GM12891 (cell line): Measurements from ENCODE around the gene RYR2.

Source experiments
- DNase-seq: peaks from one replicate; pipeline ENCODE4 v3.0.0; 2011; ENCODE audit warnings: low spot score; ENCODE audit not compliant: insufficient read length
- FAIRE-seq: peaks from 2 replicates; lab custom pipeline; 2011; peaks lifted over from hg19 to GRCh38; lab: Jason Lieb, UNC
- PAX5 ChIP-seq: IDR thresholded peaks from 2 replicates; pipeline ENCODE4 v1.6.1; 2011; ENCODE audit warnings: low read length, moderate library complexity, mild to moderate bottlenecking; ENCODE audit not compliant: insufficient read depth, severe bottlenecking
- POLR2A ChIP-seq: IDR thresholded peaks from 2 replicates; pipeline ENCODE4 v1.6.1; 2011; ENCODE audit warnings: low read depth, low read length, control low read depth
- POLR2AphosphoS5 ChIP-seq: IDR thresholded peaks from 2 replicates; pipeline ENCODE4 v1.6.1; 2011; ENCODE audit warnings: low read depth, low read length, control low read depth
- POU2F2 ChIP-seq: IDR thresholded peaks from 2 replicates; pipeline ENCODE4 v1.6.1; 2011; ENCODE audit warnings: low read depth, mild to moderate bottlenecking, control low read depth, low read length, moderate library complexity
- SPI1 ChIP-seq: IDR thresholded peaks from 2 replicates; pipeline ENCODE4 v1.6.1; 2011; ENCODE audit warnings: low read depth, low read length, control low read depth
- TAF1 ChIP-seq: IDR thresholded peaks from 2 replicates; pipeline ENCODE4 v1.6.1; 2011; ENCODE audit warnings: low read depth, low read length, control low read depth

Gene RYR2

DNA sequence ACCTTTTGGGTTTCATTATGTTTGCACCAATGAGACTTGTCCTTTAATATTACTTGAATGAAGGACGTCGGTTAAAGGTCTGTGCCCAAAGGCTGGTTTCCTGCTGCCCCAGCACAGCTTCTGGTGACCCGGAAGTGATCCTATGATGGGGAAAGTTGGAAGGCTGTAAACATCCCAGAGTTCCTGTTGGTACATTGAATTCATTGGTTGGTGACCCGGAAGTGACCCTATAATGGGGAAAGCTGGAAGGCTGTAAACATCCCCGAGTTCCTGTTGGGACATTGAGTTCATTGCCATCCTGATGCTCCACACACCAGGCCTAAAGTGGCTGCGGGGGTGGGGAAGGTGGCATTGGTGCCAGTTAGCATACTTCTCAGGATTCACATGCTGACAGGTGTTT, 187.3 kb downstream of the RYR2 start:
- FAIRE-seq, result no peak
- no peak for TF ChIP-seq TAF1
- no peak for TF ChIP-seq PAX5
- no peak for TF ChIP-seq POLR2A
- no peak for TF ChIP-seq SPI1
- no peak for TF ChIP-seq POU2F2
- TF ChIP-seq POLR2AphosphoS5, result no peak
- no peak for DNase-seq

DNA sequence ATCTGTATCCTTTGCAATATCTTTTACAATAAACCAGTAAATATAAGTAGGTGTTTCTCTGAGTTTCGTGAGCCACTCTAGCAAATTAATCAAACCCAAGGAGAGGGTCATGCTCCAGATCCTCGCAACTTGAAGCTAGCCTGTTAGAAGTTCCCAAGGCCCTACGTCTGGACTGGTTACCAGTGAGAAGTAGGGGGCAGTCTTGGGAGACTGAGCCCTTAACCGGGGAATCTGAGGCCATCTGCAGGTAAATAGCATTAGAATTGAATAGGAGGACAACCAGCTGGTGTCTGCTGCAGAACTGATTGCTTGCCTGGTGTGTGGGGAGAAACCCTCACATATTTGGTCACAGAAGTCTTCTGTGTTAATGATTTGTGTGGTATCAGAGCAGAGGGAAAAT, 190.5 kb downstream of the RYR2 start:
- no peak for TF ChIP-seq PAX5
- TF ChIP-seq POU2F2, result no peak
- no peak for TF ChIP-seq SPI1
- no peak for TF ChIP-seq POLR2AphosphoS5
- no peak for TF ChIP-seq POLR2A
- TF ChIP-seq TAF1, result no peak
- DNase-seq (no peak), FAIRE-seq (no peak)

DNA sequence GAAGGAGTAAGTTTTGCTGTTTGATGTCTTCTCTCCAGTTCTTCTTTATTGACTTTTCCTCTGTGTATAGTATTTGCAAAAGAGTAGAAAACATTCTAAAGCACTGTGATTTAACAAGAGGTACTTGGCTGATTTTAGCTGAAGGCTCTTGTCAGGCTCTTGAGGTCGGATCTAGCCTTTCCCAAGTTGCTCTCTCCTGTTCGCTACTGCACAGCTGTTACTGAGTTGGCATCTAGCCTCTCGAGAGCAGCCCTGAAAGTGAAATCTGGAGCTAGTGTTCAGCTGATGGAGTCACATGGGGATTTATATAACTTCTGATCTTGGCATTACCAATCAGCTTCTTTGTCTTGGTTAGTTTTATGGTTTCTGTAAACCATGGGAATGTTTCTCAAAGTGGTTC, 193.1 kb downstream of the RYR2 start:
- TF ChIP-seq SPI1 (no peak), POU2F2 (no peak), POLR2AphosphoS5 (no peak), PAX5 (no peak), POLR2A (no peak), TAF1 (no peak)
- FAIRE-seq (no peak), DNase-seq (no peak)

DNA sequence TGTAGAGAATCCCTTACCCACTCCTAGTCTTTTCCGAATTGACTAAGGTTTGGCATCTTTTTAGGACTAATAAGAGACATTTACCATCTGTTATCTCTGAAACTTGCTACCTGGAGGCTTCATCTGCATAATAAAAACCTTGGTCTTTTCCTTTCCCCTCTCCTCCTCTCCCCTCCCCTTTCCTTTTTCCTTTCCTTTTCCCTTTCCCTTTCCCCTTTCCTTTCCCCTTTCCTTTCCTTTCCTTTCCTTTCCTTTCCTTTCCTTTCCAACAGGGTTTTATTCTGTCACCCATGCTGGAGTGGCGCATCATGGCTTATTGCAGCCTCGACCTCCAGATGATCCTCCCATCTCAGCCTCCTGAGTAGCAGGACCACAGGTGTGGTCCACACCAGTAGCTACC, 195.7 kb downstream of the RYR2 start:
- no peak for DNase-seq
- FAIRE-seq, result no peak
- no peak for TF ChIP-seq POLR2A
- TF ChIP-seq PAX5, result no peak
- no peak for TF ChIP-seq POU2F2
- no peak for TF ChIP-seq SPI1
- no peak for TF ChIP-seq POLR2AphosphoS5
- TF ChIP-seq TAF1, result no peak

DNA sequence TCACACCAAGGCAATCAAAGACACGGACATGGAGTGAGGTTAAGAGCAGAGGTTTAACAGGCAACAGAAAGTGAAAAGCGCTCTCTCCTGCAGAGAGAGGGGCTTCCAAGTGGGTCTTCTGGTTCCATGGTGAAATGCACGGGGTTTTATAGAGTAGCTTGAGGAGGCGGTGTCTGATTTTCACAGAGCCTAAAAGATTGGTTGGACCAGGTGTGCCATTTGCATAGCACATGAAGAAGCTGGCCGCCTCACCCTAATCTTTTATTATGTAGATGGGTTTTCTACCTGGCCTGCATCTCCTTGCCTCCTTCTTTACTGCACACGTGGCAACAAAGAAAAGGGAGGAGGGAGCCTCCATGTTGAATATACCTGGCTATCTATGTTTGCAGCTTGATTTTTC, 197.3 kb downstream of the RYR2 start:
- FAIRE-seq, result no peak
- DNase-seq, result no peak
- TF ChIP-seq TAF1 (no peak), POLR2AphosphoS5 (no peak), SPI1 (no peak), POU2F2 (no peak), PAX5 (no peak), POLR2A (no peak)

DNA sequence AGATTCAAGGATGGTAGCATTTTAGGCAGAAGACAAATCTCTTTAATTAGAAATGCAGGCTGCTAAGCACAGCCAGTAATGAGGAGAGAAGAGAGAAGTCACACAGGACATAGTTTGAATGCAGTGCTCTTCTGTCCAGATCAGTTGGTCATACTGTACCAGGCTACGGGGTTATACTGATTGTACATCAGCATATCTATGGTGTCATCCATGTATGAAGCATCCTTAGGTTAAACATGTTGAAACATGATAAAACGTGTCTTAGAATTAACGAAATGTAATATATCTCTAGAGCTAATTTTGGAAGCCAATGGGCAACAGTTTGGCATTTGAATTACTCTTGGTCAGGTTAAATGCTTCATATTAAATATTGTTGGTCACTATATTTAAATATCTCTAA, 199.1 kb downstream of the RYR2 start:
- TF ChIP-seq POLR2AphosphoS5 (no peak), SPI1 (no peak), POLR2A (no peak), POU2F2 (no peak), PAX5 (no peak), TAF1 (no peak)
- FAIRE-seq, result peak; percentile 31
- no peak for DNase-seq

DNA sequence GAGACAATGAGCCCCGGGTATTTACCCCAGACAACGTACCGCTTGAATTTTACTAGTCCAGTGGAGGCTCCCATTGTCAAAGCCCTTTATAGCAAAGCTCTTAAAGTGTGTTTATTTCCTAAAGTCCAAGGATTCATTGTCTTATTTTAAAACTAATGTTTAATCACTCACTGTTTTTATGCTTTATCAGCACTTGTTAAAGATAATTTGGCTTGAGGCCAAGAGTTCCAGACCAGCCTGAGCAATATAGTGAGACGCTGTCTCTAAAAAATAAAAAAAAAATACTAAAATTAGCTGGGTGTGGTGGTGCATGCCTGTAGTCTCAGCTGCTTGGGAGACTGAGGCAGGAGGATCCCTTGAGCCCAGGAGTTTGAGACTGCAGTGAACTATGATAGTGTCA, 202.8 kb downstream of the RYR2 start:
- FAIRE-seq (no peak), DNase-seq (no peak)
- no peak for TF ChIP-seq PAX5
- TF ChIP-seq POLR2A, result no peak
- no peak for TF ChIP-seq SPI1
- TF ChIP-seq TAF1, result no peak
- no peak for TF ChIP-seq POLR2AphosphoS5
- TF ChIP-seq POU2F2, result no peak

DNA sequence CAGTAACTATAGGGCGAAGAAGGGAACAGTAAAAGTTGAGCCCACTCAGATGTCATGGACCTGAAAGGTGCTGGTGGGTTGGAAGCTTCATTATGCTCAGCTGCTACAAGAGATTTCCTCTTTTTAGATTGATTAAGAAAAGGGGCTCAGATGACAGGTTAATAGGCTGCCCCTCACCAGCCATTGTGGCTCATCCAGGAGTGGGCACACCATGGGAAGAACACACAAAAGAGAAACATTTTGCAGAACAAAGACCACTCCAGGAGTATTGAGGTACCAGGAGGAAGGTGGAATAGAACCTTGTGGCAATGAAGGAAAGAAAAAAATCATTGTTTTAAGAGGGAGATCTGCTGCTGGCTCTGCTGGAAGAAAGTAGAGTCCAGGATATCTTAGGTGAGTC, 205.5 kb downstream of the RYR2 start:
- TF ChIP-seq PAX5 (no peak), POU2F2 (no peak), POLR2AphosphoS5 (no peak), POLR2A (no peak), SPI1 (no peak), TAF1 (no peak)
- FAIRE-seq, result no peak
- DNase-seq, result no peak

DNA sequence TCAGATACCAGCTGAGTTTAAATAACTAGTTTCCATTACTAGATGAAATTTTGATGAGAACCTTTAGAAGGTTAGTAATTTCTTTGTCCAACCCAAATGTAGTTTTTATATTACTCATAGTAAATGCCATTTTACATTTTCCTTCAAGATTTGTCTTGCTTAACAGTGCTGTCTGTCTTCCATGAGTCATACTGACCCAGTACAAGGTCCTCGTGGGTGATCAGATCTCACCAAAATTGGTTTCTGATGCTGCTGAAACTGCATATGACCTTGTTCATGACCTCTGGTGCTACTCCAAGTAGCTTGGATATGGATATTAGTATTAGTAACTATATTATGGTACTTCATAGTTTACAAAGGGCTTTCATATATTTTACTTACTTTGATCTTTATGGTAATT, 207.1 kb downstream of the RYR2 start:
- FAIRE-seq (no peak), DNase-seq (no peak)
- TF ChIP-seq SPI1 (no peak), TAF1 (no peak), POLR2AphosphoS5 (no peak), POU2F2 (no peak), POLR2A (no peak), PAX5 (no peak)

DNA sequence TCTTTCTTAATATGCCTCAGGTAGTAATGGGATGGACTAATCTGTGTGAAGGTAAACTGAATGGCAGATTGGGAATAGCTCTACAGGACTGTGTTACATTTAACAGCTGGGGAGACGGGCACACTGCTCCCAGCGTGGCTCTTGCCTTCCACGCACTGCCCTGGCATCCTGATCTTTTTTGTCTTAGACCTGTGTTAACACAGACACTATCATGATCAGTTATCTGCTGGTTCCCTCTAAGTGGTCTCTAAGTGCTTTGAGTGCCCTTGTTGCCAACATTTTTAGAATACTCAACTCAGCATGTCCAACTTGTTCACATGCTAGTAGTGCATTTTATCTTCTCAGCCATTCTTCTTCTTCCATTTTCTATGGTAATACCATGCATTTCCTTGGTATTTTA, 208.1 kb downstream of the RYR2 start:
- DNase-seq (no peak), FAIRE-seq (no peak)
- no peak for TF ChIP-seq POLR2A
- no peak for TF ChIP-seq PAX5
- TF ChIP-seq SPI1, result no peak
- no peak for TF ChIP-seq POU2F2
- no peak for TF ChIP-seq TAF1
- no peak for TF ChIP-seq POLR2AphosphoS5

DNA sequence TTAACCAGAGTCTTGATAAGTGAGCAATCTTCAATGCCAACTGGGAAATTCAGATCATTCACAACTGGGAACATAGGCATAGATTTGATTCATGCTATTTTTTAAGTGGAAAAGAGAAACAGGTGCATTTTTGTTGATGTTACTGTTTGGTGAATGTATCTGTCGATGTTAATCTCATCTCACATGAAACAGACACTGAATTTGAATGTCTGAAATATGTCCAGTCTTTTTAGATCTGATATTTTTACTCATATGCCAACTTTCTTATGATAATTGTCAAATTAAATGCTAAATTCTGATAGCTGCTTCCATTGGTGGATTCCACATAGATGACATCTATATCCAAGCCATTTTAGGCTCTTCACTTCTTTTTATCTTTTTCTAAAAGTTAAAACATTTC, 213.1 kb downstream of the RYR2 start:
- FAIRE-seq (no peak), DNase-seq (no peak)
- no peak for TF ChIP-seq TAF1
- TF ChIP-seq POU2F2, result no peak
